ENCODE data around the gene DIAPH3. TPM values are rescaled to one million over a fixed set of nuclear protein-coding genes. Genes with fewer than 3 reads are reported as not detected.
"Not testable (repeated sequence)": the region's sequence is repeated elsewhere in the genome, so short reads cannot be mapped to it uniquely, and the experiment has no call there.

The DIAPH3 gene
- total RNA-seq, 1 donor from 2014 or later: 2.6 TPM

GRCh38 chr13:60201286-60201685, 37.6 kb upstream of the DIAPH3 start:
- Mint-ChIP-seq H3K27ac (ENCODE audit: unreplicated experiment) (no peak overlapping the region), H3K36me3 (ENCODE audit: unreplicated experiment) (no peaks in the 10 kb centered on the region), H3K4me1 (ENCODE audit: low read depth, unreplicated experiment) (no peaks in the 10 kb centered on the region), H3K4me3 (ENCODE audit: unreplicated experiment) (no peak overlapping the region), H3K27me3 (ENCODE audit: unreplicated experiment) (no peaks in the 10 kb centered on the region), H3K9me3 (ENCODE audit: unreplicated experiment) (no peaks in the 10 kb centered on the region)
- no peak for TF ChIP-seq CTCF (IDR thresholded peaks at IDR 0.05; ENCODE audit: partially characterized antibody, unreplicated experiment)
- no peak for DNase-seq

- not testable (repeated sequence) for H3K4me3 Mint-ChIP-seq (ENCODE audit: unreplicated experiment); H3K27ac Mint-ChIP-seq (ENCODE audit: unreplicated experiment); H3K36me3 Mint-ChIP-seq (ENCODE audit: unreplicated experiment); H3K9me3 Mint-ChIP-seq (ENCODE audit: unreplicated experiment); H3K27me3 Mint-ChIP-seq (ENCODE audit: unreplicated experiment); H3K4me1 Mint-ChIP-seq (ENCODE audit: low read depth, unreplicated experiment); DNase-seq
Observed at GRCh38 chr13:60195893-60196292, 32.2 kb upstream of the DIAPH3 start.

GRCh38 chr13:60182907-60183306, 19.2 kb upstream of the DIAPH3 start:
- H3K4me1 Mint-ChIP-seq (ENCODE audit: low read depth, unreplicated experiment): peaks cover 4% of the 10 kb centered on the region
- H3K36me3 Mint-ChIP-seq (ENCODE audit: unreplicated experiment): no peaks in the 10 kb centered on the region
- H3K27ac Mint-ChIP-seq (ENCODE audit: unreplicated experiment): no peak overlapping the region

GRCh38 chr13:60178327-60178726, 14.6 kb upstream of the DIAPH3 start:
- no peak for DNase-seq
- H3K27me3 Mint-ChIP-seq (ENCODE audit: unreplicated experiment): no peaks in the 10 kb centered on the region
- H3K27ac Mint-ChIP-seq (ENCODE audit: unreplicated experiment): peak overlapping the region; percentile 86
- no peak for TF ChIP-seq CTCF (IDR thresholded peaks at IDR 0.05; ENCODE audit: partially characterized antibody, unreplicated experiment)
- no peaks in the 10 kb centered on the region for H3K9me3 Mint-ChIP-seq (ENCODE audit: unreplicated experiment)
- H3K4me1 Mint-ChIP-seq (ENCODE audit: low read depth, unreplicated experiment): peaks cover 4% of the 10 kb centered on the region
- H3K4me3 Mint-ChIP-seq (ENCODE audit: unreplicated experiment): peak overlapping the region; percentile 50
- no peaks in the 10 kb centered on the region for H3K36me3 Mint-ChIP-seq (ENCODE audit: unreplicated experiment)

More at GRCh38 chr13:60182907-60183306, 19.2 kb upstream of the DIAPH3 start:
- Mint-ChIP-seq H3K27me3 (ENCODE audit: unreplicated experiment) (peaks cover 1% of the 10 kb centered on the region), H3K4me3 (ENCODE audit: unreplicated experiment) (no peak overlapping the region), H3K9me3 (ENCODE audit: unreplicated experiment) (no peaks in the 10 kb centered on the region)
- no peak for DNase-seq
- no peak for TF ChIP-seq CTCF (IDR thresholded peaks at IDR 0.05; ENCODE audit: partially characterized antibody, unreplicated experiment)

GRCh38 chr13:60175571-60175970, 11.8 kb upstream of the DIAPH3 start:
- no peak for TF ChIP-seq CTCF (IDR thresholded peaks at IDR 0.05; ENCODE audit: partially characterized antibody, unreplicated experiment)
- Mint-ChIP-seq H3K4me3 (ENCODE audit: unreplicated experiment) (no peak overlapping the region), H3K27ac (ENCODE audit: unreplicated experiment) (no peak overlapping the region), H3K9me3 (ENCODE audit: unreplicated experiment) (no peaks in the 10 kb centered on the region), H3K36me3 (ENCODE audit: unreplicated experiment) (no peaks in the 10 kb centered on the region), H3K4me1 (ENCODE audit: low read depth, unreplicated experiment) (peaks cover 8% of the 10 kb centered on the region), H3K27me3 (ENCODE audit: unreplicated experiment) (no peaks in the 10 kb centered on the region)
- no peak for DNase-seq

GRCh38 chr13:60174113-60174512, 10.4 kb upstream of the DIAPH3 start:
- Mint-ChIP-seq H3K4me3 (ENCODE audit: unreplicated experiment) (no peak overlapping the region), H3K27ac (ENCODE audit: unreplicated experiment) (no peak overlapping the region), H3K9me3 (ENCODE audit: unreplicated experiment) (no peaks in the 10 kb centered on the region), H3K36me3 (ENCODE audit: unreplicated experiment) (no peaks in the 10 kb centered on the region), H3K27me3 (ENCODE audit: unreplicated experiment) (no peaks in the 10 kb centered on the region), H3K4me1 (ENCODE audit: low read depth, unreplicated experiment) (peaks cover 8% of the 10 kb centered on the region)
- no peak for DNase-seq
- TF ChIP-seq CTCF (IDR thresholded peaks at IDR 0.05; ENCODE audit: partially characterized antibody, unreplicated experiment): no peak
